ENCODE measurements around the gene ZNF385B.

GRCh38 chr2:179550214-179550613 lies 311.2 kb downstream of the ZNF385B start:
- no peak for TF ChIP-seq CTCF (IDR thresholded peaks at IDR 0.05)
- no peak for TF ChIP-seq POLR2A (IDR thresholded peaks at IDR 0.05)
- no peak for TF ChIP-seq POLR2AphosphoS5 (IDR thresholded peaks at IDR 0.05)
- no peak for TF ChIP-seq EP300 (IDR thresholded peaks at IDR 0.05)

Data from stomach (tissue), 4 donors.